ENCODE results near the gene FAM210A.

DNA sequence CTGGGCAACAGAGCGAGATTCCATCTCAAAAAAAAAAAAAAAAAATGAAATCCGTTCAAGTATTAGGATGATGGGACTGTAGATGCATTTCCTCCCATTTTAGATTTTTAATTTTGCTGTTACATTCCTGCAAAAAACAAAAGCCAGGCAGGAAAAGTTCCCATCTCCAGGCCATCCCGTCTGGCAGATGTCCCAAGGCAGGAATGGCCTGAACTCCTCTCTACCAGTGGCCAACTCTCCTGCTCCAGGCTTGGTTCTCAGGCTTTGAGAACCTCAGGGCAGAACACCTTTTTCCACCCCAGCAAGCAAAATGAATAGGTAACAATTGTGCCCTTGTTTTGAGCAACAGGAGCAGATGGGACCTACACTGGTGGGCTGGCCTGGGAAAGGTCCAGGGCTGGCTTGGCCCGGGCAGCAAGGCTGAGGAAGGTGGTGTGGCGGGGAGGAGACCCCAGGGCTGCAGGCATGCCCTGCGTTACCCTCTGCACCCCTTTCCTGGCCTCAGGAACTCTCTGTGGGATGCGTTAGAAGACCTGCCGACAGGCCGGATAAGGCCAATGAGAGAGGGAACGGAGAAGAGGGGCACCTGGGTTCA, 86.0 kb downstream of the FAM210A start:
- TF ChIP-seq, protein P1, sequence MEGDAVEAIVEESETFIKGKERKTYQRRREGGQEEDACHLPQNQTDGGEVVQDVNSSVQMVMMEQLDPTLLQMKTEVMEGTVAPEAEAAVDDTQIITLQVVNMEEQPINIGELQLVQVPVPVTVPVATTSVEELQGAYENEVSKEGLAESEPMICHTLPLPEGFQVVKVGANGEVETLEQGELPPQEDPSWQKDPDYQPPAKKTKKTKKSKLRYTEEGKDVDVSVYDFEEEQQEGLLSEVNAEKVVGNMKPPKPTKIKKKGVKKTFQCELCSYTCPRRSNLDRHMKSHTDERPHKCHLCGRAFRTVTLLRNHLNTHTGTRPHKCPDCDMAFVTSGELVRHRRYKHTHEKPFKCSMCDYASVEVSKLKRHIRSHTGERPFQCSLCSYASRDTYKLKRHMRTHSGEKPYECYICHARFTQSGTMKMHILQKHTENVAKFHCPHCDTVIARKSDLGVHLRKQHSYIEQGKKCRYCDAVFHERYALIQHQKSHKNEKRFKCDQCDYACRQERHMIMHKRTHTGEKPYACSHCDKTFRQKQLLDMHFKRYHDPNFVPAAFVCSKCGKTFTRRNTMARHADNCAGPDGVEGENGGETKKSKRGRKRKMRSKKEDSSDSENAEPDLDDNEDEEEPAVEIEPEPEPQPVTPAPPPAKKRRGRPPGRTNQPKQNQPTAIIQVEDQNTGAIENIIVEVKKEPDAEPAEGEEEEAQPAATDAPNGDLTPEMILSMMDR (IDR thresholded peaks at IDR 0.05; ENCODE audit: borderline replicate concordance, extremely low read depth, low read length, poor library complexity, severe bottlenecking), result no peak
- TF ChIP-seq EZH2 (IDR thresholded peaks at IDR 0.05; ENCODE audit: borderline replicate concordance, low read depth, low read length, severe bottlenecking), result no peak

All from DND-41 (cell line).